HG03039 (cell line): Measurements from ENCODE around the gene GLP2R.

Source experiments
- ATAC-seq: cut with Tn5 transposase; IDR thresholded peaks from one replicate; pipeline ENCODE4 v1.9.1; 2021; ENCODE audit warnings: mild to moderate bottlenecking, moderate library complexity; ENCODE audit not compliant: unreplicated experiment

The GLP2R gene

DNA sequence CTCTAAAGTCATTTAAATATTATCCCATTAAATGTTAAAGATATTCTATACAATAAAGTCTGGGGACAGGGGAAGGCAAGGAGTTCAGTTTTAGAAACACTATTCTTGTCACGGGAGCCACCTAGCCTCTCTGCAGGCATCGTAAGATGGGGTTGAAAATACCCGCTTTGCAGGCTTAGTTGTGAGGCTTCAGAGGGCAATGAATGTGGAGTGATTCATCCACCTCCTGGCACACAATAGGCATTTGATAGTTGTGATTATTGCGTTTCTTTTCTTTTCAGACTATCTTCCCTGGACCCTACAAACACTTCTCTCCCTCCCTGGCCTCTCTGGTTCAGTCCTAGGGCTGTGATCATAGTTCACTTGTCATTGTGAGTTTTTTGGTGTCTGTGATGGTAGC, 19.6 kb downstream of the GLP2R start:
- no peak for ATAC-seq

DNA sequence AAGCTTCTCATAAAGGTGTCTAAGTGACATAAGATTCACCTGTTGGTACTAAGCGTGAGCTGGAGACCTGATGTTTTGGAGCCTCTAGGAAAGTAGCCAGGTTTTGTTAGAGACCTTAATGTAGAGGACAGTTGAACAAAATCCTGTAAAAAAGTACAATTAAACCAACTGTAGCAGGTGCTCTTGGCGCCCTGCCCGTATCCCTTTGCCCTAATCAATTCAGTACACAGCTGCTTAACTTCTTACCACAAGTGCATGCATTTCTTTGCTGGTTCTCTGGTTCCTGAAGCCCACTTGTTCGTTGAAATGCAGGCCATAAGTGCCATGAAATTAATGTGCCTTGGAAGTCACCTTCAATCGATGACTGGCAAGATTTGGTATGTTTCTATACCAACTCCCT, 24.4 kb downstream of the GLP2R start:
- no peak for ATAC-seq

DNA sequence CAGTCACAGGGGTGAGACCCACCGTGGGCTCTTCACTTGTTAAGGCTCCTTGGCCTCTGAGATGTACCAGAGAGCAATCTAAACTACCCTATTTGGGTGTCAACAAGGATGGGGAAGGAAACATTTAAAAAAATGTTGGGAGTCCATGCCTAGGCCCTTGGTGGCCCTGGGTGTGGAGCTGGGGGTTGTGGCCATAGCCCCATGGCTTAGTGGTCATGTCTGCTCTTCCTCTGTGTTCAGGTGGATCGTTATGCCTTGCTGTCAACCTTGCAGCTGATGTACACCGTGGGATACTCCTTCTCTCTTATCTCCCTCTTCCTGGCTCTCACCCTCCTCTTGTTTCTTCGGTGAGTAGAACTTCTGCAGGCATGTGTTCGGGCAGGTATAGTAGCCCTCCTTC, 28.5 kb downstream of the GLP2R start:
- ATAC-seq: no peak

DNA sequence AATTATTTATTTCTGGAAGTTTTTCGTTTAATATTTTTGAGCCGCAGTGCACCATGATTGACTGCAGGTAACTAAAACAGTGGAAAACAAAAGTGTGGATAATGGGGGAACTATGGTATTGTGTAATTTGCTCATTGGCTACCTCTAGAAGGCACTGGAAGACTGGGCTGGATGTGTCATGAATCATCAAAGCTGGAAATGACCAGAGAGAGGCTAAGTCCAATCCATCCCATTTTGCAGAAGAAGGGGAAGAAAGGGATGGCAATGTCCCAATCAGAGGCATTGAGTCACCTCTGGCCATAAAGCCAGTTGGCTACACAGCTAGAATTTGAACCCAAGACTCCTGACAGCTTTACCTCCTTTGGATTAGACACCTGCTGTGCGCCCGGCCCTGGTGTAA, 29.3 kb downstream of the GLP2R start:
- no peak for ATAC-seq

DNA sequence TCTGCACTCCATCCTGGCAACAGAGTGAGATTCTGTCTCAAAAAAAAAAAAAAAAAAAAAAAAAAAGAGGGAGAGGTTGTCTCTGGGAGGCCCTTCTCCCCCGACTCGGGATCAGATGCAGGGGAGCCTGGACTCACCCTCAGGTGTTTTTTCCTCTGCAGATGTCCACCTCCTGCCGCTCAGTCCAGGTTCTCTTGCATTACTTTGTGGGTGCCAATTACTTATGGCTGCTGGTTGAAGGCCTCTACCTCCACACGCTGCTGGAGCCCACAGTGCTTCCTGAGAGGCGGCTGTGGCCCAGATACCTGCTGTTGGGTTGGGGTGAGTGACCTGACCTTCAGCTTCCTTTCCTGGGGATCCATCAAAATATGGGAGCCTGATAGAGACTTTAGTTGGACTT, 34.1 kb downstream of the GLP2R start:
- no peak for ATAC-seq

DNA sequence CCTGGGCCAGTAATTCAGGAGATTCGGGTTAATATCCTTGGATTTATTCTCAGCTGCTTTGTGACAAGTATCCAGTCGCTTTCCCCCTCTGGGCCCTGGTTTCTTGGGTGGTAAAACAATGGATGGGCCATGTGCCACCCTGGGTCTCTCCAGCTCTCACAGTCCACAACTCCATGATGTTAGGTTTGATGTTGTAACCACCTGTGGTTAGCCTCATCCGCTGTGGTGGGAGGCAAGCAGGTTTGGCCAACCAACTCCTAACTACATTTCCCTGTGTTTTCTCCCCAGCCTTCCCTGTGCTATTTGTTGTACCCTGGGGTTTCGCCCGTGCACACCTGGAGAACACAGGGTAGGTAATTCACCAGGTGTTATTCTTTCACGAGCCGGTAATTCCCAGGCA, 35.1 kb downstream of the GLP2R start:
- ATAC-seq: no peak

DNA sequence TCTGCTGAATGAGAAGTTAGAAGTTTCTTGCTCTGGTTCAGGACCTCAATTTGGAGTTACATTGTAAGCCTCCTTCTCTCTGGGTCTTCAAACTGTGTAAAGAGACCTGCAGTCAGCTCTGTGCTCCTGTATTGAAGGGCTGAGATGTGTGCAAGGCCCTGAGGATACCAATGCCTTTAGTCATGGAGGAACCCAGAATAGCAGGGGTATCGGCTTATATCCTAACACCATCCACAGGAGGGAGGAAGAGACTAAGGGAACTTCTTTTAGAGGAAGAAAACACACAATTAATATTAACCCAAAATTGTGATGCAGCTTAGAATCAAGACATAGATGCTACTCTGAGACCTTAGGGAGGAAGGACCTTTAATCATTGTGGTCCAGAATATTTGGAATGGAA, 36.5 kb downstream of the GLP2R start:
- no peak for ATAC-seq

DNA sequence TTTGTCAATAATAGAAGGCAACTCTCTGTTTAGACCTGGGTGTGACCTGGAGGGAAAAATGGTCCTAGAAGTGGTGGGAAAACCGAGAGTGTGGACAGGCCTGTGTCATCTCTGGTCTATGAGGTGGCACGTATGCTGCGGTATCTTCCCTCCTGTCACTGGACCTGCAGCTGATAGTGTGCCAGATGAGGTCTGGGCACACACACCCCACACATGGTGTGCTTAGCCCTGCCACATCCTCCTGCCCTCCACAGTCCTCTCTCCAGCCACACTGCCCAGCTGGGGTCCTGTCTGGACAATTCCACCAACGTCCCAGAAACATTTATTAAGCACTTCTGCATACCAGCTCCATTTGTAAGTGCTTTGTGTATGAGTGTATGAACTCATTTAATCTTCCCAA, 37.2 kb downstream of the GLP2R start:
- ATAC-seq: no peak

DNA sequence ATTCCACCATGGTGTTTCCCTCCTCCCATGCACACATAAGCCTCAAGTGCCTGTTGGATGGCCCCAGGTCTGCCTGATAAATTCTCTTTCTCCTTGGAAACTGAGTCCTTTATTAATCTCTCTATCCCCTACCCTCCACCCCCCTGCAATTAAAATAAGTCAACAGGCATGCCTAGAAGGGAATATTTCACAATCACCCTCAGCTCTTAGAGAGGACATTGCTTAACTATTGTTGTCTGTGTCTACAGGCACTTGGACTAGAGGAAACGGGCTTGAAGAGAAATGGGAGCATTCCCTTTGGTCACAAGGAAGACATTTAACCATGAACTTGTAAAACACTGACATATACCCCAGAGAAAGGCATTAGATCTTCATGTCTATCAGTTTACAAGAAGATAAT, 39.9 kb downstream of the GLP2R start:
- ATAC-seq: no peak

DNA sequence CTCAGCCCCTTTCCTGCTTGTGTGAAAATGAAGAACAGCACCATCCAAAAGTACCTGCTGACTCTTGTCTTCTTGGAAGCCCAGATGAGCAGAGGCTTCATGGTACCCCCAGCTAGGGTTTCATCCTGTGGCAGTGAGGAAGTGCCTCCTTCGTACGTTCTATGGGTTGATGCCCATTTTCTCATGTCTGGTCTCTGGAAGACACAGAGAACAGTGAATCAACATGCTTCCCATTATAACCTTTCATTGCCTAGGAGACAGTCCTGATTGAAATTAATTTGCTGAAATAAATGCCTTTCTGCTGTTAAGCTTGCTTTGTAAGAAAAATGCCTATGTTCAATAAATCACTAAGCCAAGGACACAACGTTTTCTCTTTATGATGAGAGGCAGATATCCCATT, 42.8 kb downstream of the GLP2R start:
- no peak for ATAC-seq

DNA sequence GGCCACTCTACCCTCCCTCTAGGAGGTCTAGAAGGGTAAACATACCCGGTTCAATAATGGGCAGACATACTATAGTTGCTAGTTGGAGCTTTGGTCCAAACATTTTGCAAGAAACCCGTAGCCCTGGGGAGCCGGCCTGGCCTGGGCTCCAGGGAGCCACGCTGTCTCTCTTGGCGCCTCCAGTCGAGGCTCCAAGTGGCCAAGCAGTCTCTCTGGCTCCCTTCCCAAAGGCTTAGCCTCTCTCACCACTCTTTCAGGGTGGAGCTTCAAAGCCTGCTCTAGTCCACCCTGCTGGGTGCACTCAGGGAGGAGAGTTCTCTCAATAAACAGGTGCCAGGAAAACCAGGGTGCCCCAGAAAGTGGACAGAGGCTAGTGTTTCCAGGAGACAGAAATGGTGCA, 47.1 kb downstream of the GLP2R start:
- no peak for ATAC-seq

DNA sequence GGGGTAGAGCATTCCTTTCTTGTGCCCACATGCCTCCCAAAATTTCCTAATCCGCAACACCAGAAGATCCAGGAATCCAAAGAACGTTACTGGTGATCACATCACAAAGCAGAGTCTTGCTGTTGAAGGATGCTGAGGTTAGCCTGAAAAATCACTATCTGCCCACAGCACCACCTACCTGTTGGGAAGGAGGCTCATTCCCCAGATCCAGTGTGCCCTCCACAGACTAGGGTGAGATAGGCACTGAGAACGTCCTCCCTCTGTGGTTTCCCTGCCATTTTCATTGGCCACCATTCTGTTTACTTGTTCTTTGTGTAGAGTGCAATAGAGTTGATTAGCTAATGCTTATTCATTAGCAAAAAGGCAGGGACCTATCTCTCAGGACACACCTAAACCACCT, 49.0 kb downstream of the GLP2R start:
- ATAC-seq: no peak

DNA sequence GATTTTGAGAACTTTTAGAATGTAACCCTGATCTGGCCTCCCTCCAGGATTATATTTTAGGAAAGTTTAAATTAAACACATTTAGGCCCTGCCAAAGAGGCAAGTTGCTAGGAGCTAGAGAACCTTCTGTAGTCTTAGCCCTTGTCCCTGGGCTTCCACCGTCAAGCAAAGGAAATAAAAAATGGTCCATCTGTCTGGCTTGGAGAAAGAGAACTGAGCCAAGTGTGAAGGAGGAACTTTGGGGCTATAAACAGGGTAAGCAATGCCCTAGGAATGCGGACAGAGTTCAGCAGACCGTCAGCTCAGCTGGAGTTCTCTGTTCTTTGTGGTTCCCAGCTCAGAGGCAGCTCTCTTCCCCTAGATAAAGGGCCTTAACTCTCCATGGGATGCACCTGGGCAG, 49.7 kb downstream of the GLP2R start:
- ATAC-seq: no peak

DNA sequence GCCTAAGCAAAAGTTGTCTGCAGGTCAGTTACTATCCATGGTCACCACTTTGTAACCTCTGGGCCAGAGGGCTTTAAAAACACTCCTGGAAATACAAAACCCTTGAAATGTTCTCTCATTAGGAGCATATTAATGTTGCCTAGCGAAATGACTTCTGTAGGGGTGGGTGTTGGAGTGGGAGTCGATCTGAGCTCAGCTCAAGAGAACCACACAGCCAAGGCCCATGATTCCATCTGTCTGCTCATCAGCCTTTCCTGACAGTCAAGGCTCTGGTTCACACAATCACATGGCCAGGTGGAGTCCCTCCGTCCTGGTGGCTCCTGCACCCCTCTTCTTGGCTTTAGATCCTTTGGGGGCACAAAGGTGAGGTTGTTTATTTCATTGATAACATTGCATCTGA, 52.6 kb downstream of the GLP2R start:
- no peak for ATAC-seq

DNA sequence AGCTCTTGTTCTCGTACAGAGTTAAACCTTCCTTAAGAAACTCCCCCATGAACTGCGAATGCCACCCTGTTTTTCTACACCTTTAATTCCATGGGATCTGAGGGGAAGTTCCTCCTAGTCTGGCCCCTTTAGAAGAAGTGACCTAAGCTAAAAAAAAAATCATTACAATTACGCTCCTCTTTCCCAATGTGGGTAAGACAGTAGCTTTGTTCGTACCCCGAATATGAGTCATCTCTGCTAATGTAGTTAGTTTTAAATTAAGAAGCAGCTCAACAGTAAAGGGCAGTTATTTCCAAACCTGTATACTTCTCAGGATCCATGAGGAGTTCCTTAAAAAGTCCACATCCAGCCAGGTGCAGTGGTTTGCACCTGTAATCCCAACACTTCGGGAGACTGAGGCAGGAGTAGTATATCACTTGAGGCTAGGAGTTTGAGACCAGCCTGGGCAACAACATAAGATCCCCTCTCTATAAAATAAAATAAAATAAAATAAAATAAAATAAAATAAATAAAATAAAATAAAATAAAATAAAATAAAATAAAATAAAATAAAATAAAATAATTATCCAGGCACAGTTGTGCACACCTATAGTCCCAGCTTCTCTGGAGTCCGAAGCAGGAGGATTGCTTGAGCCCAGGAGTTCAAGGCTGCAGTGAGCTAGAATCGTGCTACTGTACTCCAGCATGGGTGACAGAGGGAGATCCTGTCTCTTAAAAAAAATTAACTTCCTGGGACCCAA, 53.2 kb downstream of the GLP2R start:
- ATAC-seq: no peak

DNA sequence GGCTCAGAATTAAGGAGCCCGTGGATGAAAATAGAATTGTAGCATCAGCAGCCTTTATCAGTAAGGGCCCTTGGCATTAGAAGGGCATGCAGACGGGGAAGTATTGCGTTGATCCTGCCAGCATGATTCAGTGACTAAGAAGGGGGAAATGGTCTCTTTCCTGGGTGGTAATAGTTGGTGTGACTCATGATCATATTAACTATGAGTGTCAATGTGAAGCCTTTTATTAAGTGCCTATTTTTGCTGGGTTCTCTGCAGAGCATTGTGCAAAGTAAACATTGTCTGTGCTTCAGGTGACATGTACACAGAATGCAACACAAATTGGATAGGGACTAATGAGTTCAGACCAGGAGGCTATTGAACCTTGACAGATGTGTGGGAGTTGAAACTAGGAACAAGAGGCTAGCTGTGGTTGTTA, 54.9 kb downstream of the GLP2R start:
- ATAC-seq: no peak

DNA sequence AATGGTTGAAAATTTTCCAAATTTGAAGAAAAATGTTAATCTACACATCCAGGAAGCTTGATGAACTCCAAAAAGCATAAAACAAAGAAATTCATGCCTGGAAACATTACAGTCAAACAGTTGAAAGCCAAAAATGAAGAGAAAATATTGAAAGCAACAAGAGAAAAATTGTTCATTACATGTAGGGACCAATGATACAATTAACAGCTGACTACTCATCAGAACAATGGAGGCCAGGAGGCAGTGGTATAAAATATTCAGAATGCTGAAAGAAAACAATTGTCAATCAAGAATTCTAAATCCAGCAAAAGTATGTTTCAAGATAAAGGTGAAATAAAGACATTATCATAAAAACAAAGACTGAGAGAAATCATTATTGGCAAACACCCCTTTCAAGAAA, 57.7 kb downstream of the GLP2R start:
- ATAC-seq: no peak

DNA sequence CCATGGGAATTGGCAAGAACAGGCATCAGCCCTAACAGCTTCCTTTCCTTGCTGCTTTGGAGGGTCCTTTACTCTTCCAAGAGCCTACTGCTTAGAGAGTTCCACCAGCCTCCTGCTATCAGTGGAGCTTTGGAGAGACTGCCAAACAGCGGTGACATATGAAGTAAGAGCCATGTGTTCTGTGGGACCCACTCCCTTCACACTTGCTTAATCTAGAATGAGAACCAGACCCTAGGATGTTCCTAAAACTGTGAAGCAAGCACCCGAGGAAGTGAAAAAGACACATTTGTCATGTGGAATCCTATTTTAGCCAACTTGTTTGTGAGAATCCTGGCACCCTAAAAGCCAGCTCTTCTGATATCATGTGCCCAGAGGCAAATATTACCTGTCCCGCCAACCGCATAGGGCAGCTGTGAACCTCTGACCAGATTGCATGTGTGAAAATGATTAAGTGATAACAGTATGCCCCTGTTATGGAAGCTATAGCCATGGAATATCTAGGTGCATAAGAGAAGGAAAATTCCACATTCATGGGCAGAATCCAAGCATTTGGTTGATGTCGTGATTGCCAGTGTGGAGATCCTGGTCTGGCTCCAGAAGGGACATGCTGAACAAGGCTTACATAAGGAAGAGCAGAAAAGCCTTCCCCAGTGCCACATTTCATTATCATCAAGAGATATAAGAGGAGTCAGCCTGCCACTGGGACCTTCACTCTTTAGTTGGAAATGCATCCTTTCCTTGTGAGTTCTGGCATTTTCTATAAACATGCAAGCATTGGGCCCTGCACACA, 60.6 kb downstream of the GLP2R start:
- ATAC-seq: no peak

DNA sequence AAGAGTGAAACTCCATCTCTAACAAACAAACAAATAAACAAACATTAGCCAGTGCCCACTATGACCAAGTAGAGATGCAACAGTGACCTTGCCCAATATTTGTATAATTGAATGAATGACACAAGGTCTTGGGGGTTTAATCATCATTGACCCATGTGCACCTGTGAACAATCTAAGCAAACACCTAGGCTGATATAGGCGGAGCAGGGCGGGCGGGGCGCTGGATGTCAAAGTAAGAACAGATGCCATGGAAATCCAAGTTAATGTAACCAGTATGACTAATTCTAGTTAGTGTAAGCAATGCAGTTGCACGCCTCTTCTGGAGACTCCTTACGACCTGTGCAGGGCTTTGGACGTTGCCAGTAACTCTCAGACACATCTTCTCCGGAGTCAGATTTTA, 61.8 kb downstream of the GLP2R start:
- no peak for ATAC-seq

DNA sequence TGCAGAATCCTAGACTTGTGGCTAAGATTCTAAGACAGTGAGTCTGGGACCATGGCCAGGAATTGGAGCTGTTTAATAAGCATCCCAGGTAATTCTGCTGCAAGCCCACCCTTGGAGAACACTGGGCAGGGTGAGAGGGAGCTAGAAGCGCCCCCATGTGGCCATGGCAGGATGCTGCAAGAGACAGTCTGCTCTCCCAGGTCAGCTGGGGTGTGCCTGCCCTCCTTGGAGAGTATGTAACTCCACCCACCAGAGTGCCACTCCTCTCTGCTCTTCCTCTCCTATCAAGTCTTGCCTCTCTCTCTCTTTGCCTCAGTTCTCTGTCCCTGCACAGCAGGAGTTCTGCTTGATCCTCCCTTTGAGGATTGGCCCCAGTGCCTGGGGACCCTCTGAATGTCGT, 64.4 kb downstream of the GLP2R start:
- ATAC-seq: no peak

DNA sequence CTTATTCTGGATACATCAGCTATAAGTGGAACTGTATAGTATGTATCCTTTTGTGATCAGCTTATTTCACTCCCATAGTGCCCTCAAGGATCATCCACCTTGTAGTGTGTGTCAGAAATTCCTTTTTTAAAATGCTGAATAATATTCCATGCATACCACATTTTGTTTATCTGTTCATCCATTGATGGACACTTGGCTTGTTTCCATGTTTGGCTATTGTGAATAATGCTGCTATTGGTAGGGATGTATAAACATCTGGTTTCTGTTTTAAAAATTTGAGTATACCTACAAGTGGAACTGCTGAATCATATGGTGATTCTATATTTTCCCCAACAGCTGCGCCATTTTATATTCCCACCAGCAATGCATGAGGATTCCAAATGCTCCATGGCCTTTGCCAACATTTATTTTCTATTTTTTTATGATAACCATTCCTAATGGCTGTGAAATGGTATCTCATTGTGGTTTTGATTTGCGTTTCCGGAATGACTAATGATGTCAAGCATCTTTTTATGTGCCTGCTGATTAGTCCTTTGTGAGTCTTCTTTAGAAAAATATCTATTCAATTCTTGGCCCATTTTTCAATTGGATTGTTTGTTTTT, 67.8 kb downstream of the GLP2R start:
- no peak for ATAC-seq

DNA sequence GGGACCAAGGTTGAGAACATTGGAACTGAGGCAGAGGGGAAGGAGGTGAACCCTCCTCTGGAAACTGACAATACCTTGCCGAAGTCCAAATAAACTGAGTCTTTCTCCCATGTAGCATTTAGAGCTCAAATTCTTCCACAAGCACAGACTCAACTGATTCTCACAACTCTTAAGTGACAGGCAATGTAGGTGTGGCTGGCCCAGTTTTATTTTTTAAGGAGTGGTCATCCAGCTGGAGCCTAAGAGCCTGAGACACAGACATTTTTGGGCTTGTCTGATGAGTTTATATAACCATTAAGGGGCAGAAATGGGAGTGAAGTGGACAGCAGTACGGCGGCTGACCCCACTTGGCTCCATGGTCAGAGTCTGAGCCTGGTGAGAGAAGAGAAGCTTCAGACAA, 68.5 kb downstream of the GLP2R start:
- ATAC-seq: no peak
